HEK293 (cell line): ENCODE measurements around the gene JAKMIP1.

Experiments used
- CTCF ChIP-seq: fragments of 450-650 bp; formaldehyde crosslinking; IDR thresholded peaks from 2 replicates; pipeline ENCODE4 v1.5.1; 2016; ENCODE audit warnings: missing biosample characterization, missing genetic modification characterization
- OVOL3 ChIP-seq: fragments of 450-650 bp; formaldehyde crosslinking; IDR thresholded peaks from 2 replicates; pipeline ENCODE4 v1.5.1; 2016; ENCODE audit warnings: missing biosample characterization, missing genetic modification characterization
- SALL2 ChIP-seq: fragments of 450-650 bp; formaldehyde crosslinking; IDR thresholded peaks from 2 replicates; pipeline ENCODE4 v1.5.0; 2017; ENCODE audit warnings: missing biosample characterization, mild to moderate bottlenecking, missing genetic modification characterization, borderline replicate concordance
- SCRT2 ChIP-seq: fragments of 450-650 bp; formaldehyde crosslinking; IDR thresholded peaks from 2 replicates; pipeline ENCODE4 v1.5.1; 2016; ENCODE audit warnings: missing biosample characterization, missing genetic modification characterization
- SP2 ChIP-seq: fragments of 450-650 bp; formaldehyde crosslinking; IDR thresholded peaks from 2 replicates; pipeline ENCODE4 v1.5.1; 2016; ENCODE audit warnings: missing biosample characterization, missing genetic modification characterization
- TCF7L2 ChIP-seq: IDR thresholded peaks from 2 replicates; pipeline ENCODE4 v1.6.1; 2011; ENCODE audit warnings: low read depth, mild to moderate bottlenecking, inconsistent platforms, low read length, moderate library complexity, borderline replicate concordance
- ZNF558 ChIP-seq: fragments of 450-650 bp; formaldehyde crosslinking; IDR thresholded peaks from 2 replicates; pipeline ENCODE4 v1.5.1; 2016; ENCODE audit warnings: missing biosample characterization, missing genetic modification characterization
- ZNF561 ChIP-seq: fragments of 450-650 bp; IDR thresholded peaks from 2 replicates; pipeline ENCODE4 v1.5.1; 2018; ENCODE audit warnings: missing biosample characterization, missing genetic modification characterization, borderline replicate concordance
- TF ChIP-seq, protein P1 (sequence below): fragments of 450-650 bp; formaldehyde crosslinking; IDR thresholded peaks from 2 replicates; pipeline ENCODE4 v1.5.1; 2016; ENCODE audit warnings: missing biosample characterization, missing genetic modification characterization
- TF ChIP-seq, protein P2 (sequence below): fragments of 450-650 bp; formaldehyde crosslinking; IDR thresholded peaks from 2 replicates; pipeline ENCODE4 v1.5.1; 2017; ENCODE audit warnings: missing biosample characterization, missing genetic modification characterization

GRCh38 chr4:6229095-6229494 lies 28.7 kb upstream of the JAKMIP1 start:
- TF ChIP-seq, protein P1, sequence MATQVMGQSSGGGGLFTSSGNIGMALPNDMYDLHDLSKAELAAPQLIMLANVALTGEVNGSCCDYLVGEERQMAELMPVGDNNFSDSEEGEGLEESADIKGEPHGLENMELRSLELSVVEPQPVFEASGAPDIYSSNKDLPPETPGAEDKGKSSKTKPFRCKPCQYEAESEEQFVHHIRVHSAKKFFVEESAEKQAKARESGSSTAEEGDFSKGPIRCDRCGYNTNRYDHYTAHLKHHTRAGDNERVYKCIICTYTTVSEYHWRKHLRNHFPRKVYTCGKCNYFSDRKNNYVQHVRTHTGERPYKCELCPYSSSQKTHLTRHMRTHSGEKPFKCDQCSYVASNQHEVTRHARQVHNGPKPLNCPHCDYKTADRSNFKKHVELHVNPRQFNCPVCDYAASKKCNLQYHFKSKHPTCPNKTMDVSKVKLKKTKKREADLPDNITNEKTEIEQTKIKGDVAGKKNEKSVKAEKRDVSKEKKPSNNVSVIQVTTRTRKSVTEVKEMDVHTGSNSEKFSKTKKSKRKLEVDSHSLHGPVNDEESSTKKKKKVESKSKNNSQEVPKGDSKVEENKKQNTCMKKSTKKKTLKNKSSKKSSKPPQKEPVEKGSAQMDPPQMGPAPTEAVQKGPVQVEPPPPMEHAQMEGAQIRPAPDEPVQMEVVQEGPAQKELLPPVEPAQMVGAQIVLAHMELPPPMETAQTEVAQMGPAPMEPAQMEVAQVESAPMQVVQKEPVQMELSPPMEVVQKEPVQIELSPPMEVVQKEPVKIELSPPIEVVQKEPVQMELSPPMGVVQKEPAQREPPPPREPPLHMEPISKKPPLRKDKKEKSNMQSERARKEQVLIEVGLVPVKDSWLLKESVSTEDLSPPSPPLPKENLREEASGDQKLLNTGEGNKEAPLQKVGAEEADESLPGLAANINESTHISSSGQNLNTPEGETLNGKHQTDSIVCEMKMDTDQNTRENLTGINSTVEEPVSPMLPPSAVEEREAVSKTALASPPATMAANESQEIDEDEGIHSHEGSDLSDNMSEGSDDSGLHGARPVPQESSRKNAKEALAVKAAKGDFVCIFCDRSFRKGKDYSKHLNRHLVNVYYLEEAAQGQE (tag by site-specific recombination), result no peak
- TF ChIP-seq, protein P2, sequence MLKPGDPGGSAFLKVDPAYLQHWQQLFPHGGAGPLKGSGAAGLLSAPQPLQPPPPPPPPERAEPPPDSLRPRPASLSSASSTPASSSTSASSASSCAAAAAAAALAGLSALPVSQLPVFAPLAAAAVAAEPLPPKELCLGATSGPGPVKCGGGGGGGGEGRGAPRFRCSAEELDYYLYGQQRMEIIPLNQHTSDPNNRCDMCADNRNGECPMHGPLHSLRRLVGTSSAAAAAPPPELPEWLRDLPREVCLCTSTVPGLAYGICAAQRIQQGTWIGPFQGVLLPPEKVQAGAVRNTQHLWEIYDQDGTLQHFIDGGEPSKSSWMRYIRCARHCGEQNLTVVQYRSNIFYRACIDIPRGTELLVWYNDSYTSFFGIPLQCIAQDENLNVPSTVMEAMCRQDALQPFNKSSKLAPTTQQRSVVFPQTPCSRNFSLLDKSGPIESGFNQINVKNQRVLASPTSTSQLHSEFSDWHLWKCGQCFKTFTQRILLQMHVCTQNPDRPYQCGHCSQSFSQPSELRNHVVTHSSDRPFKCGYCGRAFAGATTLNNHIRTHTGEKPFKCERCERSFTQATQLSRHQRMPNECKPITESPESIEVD (tag by site-specific recombination), result no peak
- TF ChIP-seq OVOL3 (tag by site-specific recombination), result no peak
- TF ChIP-seq CTCF (tag by site-specific recombination), result no peak
- no peak for TF ChIP-seq ZNF561 (tag by site-specific recombination)
- TF ChIP-seq SCRT2, result no peak
- no peak for TF ChIP-seq ZNF558
- no peak for TF ChIP-seq SP2 (tag by site-specific recombination)
- no peak for TF ChIP-seq SALL2
- no peak for TF ChIP-seq TCF7L2
